Endodermal cell (in vitro differentiated cells): ENCODE measurements around the gene ZDHHC19. TPM values are rescaled to one million over a fixed set of nuclear protein-coding genes. Genes with fewer than 3 reads are reported as not detected.

Source experiments
- DNase-seq: peaks from one replicate; pipeline ENCODE4 v3.0.0-alpha.2; 2017
- H3K27ac ChIP-seq: 2 replicates; pipeline ENCODE4 v1.5.1; 2013; ENCODE audit warnings: mild to moderate bottlenecking, low read depth, low read length, moderate library complexity
- H3K27me3 ChIP-seq: 2 replicates; pipeline ENCODE4 v1.6.1; 2013; ENCODE audit warnings: mild to moderate bottlenecking, low read length, moderate library complexity; ENCODE audit not compliant: insufficient read depth, control insufficient read depth, poor library complexity, severe bottlenecking
- H3K36me3 ChIP-seq: 2 replicates; pipeline ENCODE4 v1.7.0; 2013; ENCODE audit warnings: mild to moderate bottlenecking, low read length, moderate library complexity; ENCODE audit not compliant: control insufficient read depth, insufficient read depth
- H3K4me1 ChIP-seq: one replicate; pipeline ENCODE4 v1.7.0; 2013; ENCODE audit warnings: low read length; ENCODE audit not compliant: control insufficient read depth, insufficient read depth
- H3K4me3 ChIP-seq: 2 replicates; pipeline ENCODE4 v1.5.1; 2013; ENCODE audit warnings: mild to moderate bottlenecking, low read length, moderate library complexity
- H3K9ac ChIP-seq: 2 replicates; pipeline ENCODE4 v1.6.1; 2013; ENCODE audit warnings: mild to moderate bottlenecking, low read length, moderate library complexity; ENCODE audit not compliant: poor library complexity, severe bottlenecking; ENCODE audit errors: extremely low read depth
- H3K9me3 ChIP-seq: 2 replicates; pipeline ENCODE4 v1.6.1; 2013; ENCODE audit warnings: mild to moderate bottlenecking, low read length, moderate library complexity; ENCODE audit not compliant: control insufficient read depth
- H3K27ac Mint-ChIP-seq: 2 replicates; pipeline ENCODE4 v1.8.0; 2020; ENCODE audit warnings: mixed read lengths
- H3K27me3 Mint-ChIP-seq: 2 replicates; pipeline ENCODE4 v1.8.0; 2021; ENCODE audit warnings: mild to moderate bottlenecking, mixed read lengths; ENCODE audit not compliant: insufficient read depth
- H3K36me3 Mint-ChIP-seq: 2 replicates; pipeline ENCODE4 v1.8.0; 2020; ENCODE audit warnings: low read depth, mixed read lengths
- H3K4me1 Mint-ChIP-seq: 2 replicates; pipeline ENCODE4 v1.8.0; 2020; ENCODE audit warnings: mixed read lengths
- H3K4me3 Mint-ChIP-seq: 2 replicates; pipeline ENCODE4 v1.8.0; 2020; ENCODE audit warnings: mild to moderate bottlenecking, moderate library complexity, mixed read lengths
- H3K9me3 Mint-ChIP-seq: 2 replicates; pipeline ENCODE4 v1.8.0; 2020; ENCODE audit warnings: mild to moderate bottlenecking, mixed read lengths
- WGBS, 2 experiments: methylation state at CpG; one replicate each; pipeline versions ENCODE4 v1.1.5 to v1.1.7; 2013; ENCODE audit warnings: missing lambda C conversion rate in 2 of 2, mixed read lengths in 1 of 2; ENCODE audit not compliant: insufficient coverage in 1 of 2, insufficient read length in 1 of 2; 5-methylcytosine and 5-hydroxymethylcytosine counted together
- total RNA-seq, 2 donors: library from RNA; stranded (reverse); fragmentation: NEBNext Ultra II Directional in 1 of 2; extraction: Animal tissue kit (Norgen Biotek cat#: 25700) in 1 of 2; gene quantifications; 2 replicates in 1 of 2; 3 replicates in 1 of 2; pipeline ENCODE4 v1.2.1, GENCODE V29; 2021
- TF ChIP-seq, protein P1 (sequence below): fragments of 200-600 bp; sonication (generic); conservative IDR thresholded peaks from 2 replicates; pipeline ENCODE4 v1.5.0; 2021; ENCODE audit warnings: antibody characterized with exemption, mild to moderate bottlenecking

The ZDHHC19 gene
- total RNA-seq, 2 donors from 2014 or later, result 0.86 TPM; not detected in 1

DNA sequence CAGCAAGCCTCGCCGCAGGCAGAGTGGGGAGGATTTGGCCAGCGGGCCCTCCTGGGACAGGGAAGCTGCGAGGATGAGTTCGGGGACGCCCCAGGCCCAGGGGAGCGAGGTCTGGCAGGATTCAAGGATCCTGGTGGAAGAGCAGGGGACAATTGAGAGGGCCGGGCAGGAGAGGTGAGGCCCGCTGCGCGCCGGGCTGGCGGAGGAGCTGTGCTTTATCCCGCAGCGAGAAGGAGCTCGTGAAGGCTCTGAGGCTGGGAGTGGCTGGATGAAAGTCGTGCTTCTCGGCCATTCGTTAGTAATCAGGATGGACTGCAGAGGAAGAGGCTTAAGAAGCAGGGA is 8.7 kb upstream of the ZDHHC19 start:
- Histone ChIP-seq H3K27me3 (no peaks in the 10 kb centered on the region), H3K36me3 (no peaks in the 10 kb centered on the region), H3K9ac (no peak overlapping the region), H3K4me3 (no peak overlapping the region), H3K27ac (no peak overlapping the region), H3K4me1 (peaks cover 6% of the 10 kb centered on the region), H3K9me3 (no peaks in the 10 kb centered on the region)
- Mint-ChIP-seq H3K27ac (no peak overlapping the region), H3K4me1 (peaks cover 6% of the 10 kb centered on the region), H3K36me3 (no peaks in the 10 kb centered on the region), H3K9me3 (no peaks in the 10 kb centered on the region), H3K27me3 (peaks cover 6% of the 10 kb centered on the region), H3K4me3 (no peak overlapping the region)
- DNase-seq, result no peak
- 92 to 95% methylated on average over 7 to 19 of the region's 19 CpGs for WGBS, 2 experiments
- TF ChIP-seq, protein P1, sequence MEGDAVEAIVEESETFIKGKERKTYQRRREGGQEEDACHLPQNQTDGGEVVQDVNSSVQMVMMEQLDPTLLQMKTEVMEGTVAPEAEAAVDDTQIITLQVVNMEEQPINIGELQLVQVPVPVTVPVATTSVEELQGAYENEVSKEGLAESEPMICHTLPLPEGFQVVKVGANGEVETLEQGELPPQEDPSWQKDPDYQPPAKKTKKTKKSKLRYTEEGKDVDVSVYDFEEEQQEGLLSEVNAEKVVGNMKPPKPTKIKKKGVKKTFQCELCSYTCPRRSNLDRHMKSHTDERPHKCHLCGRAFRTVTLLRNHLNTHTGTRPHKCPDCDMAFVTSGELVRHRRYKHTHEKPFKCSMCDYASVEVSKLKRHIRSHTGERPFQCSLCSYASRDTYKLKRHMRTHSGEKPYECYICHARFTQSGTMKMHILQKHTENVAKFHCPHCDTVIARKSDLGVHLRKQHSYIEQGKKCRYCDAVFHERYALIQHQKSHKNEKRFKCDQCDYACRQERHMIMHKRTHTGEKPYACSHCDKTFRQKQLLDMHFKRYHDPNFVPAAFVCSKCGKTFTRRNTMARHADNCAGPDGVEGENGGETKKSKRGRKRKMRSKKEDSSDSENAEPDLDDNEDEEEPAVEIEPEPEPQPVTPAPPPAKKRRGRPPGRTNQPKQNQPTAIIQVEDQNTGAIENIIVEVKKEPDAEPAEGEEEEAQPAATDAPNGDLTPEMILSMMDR, result no peak

DNA sequence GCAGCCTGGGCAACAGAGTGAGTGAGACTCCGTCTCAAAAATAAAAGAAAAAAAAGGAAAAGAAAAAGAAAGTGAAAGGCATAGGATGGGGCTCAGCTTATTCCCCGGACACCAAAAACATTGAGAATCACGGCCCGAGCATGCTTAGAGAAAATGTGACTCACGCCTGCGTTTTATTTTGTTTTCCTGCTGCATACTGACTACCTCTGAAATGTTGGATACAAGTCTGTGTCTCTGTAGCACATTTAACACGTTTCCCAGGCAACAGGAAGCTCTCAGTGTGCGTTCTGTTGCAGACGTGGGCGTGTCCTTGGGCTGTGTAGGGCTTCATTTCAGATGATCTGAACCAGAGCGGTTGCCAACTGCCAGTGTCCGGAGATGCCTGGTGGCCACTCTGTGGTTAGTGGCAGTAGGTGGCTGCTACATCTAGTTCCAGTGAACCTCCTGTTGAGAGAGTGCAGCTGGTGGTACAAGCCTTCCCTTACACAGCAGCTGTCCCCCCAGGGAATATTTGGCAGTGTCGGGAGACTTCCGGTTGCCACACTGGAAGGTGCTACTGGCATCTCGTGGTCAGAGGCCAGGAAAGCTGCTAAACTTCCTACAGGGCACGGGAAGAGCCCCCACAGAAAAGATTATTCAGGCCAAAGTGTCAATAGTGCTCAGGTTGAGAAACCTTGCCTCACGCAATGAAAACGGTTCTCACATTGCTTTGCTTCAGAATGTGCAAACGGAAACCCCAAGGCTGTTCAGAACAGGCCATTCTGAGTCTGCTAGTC is 8.2 kb upstream of the ZDHHC19 start:
- peaks cover 6% of the 10 kb centered on the region for H3K27me3 Mint-ChIP-seq
- peaks cover 6% of the 10 kb centered on the region for H3K4me1 ChIP-seq
- TF ChIP-seq, protein P1, result no peak
- WGBS, 2 experiments, result 78 to 85% methylated on average over 19 of the region's 19 CpGs
- peak; percentile 69 for DNase-seq
- H3K9ac ChIP-seq, result no peak overlapping the region
- H3K27ac Mint-ChIP-seq, result no peak overlapping the region
- H3K36me3 Mint-ChIP-seq, result no peaks in the 10 kb centered on the region
- H3K9me3 Mint-ChIP-seq, result no peaks in the 10 kb centered on the region
- no peak overlapping the region for H3K4me3 Mint-ChIP-seq
- peak overlapping the region; percentile 41 for H3K27ac ChIP-seq
- no peaks in the 10 kb centered on the region for H3K9me3 ChIP-seq
- peaks cover 7% of the 10 kb centered on the region for H3K4me1 Mint-ChIP-seq
- H3K4me3 ChIP-seq, result no peak overlapping the region
- H3K36me3 ChIP-seq, result no peaks in the 10 kb centered on the region
- no peaks in the 10 kb centered on the region for H3K27me3 ChIP-seq

GRCh38 chr3:196218155-196218712 is 7.0 kb upstream of the ZDHHC19 start:
- Mint-ChIP-seq H3K27me3 (peaks cover 6% of the 10 kb centered on the region), H3K27ac (no peak overlapping the region), H3K4me1 (peaks cover 9% of the 10 kb centered on the region), H3K4me3 (no peak overlapping the region), H3K36me3 (no peaks in the 10 kb centered on the region), H3K9me3 (no peaks in the 10 kb centered on the region)
- 94 to 98% methylated on average over 12 to 13 of the region's 13 CpGs for WGBS, 2 experiments
- DNase-seq, result no peak
- no peak overlapping the region for H3K4me3 ChIP-seq
- H3K9ac ChIP-seq, result no peak overlapping the region
- H3K36me3 ChIP-seq, result no peaks in the 10 kb centered on the region
- H3K9me3 ChIP-seq, result no peaks in the 10 kb centered on the region
- no peak overlapping the region for H3K27ac ChIP-seq
- TF ChIP-seq, protein P1, result no peak
- peaks cover 6% of the 10 kb centered on the region for H3K4me1 ChIP-seq
- H3K27me3 ChIP-seq, result no peaks in the 10 kb centered on the region
